Dendritic cell treated with granulocyte-macrophage colony-stimulating factor and Interleukin-4, amounts not matched to agents 40 ng/mL and 50 ng/mL, for 4 days (primary cell): Measurements from ENCODE around the gene NFKB1.

Experiments used
- H3K27ac Mint-ChIP-seq: one replicate; pipeline ENCODE4 v1.8.0; 2022; ENCODE audit warnings: mild to moderate bottlenecking, mixed read lengths
- H3K27me3 Mint-ChIP-seq: one replicate; pipeline ENCODE4 v1.8.0; 2022; ENCODE audit warnings: mild to moderate bottlenecking, mixed read lengths
- H3K36me3 Mint-ChIP-seq: one replicate; pipeline ENCODE4 v1.8.0; 2022; ENCODE audit warnings: low read depth, mixed read lengths
- H3K4me1 Mint-ChIP-seq: one replicate; pipeline ENCODE4 v1.8.0; 2022; ENCODE audit warnings: low read depth, mixed read lengths
- H3K4me3 Mint-ChIP-seq: one replicate; pipeline ENCODE4 v1.8.0; 2022; ENCODE audit warnings: mild to moderate bottlenecking, moderate library complexity, mixed read lengths
- H3K9me3 Mint-ChIP-seq: one replicate; pipeline ENCODE4 v1.8.0; 2022; ENCODE audit warnings: mixed read lengths
- intact Hi-C: fragments of 100-400 bp; cut with micrococcal nuclease; formaldehyde crosslinking; loops from one replicate; pipeline ENCODE4 v1.15.0; 2022

The NFKB1 gene

GRCh38 chr4:102500696-102501446, at the start of gene NFKB1:
TSS of gene NFKB1 (plus strand) at chr4:102501359. CDS start at chr4:102525519, 24,160 bp downstream.
- peaks cover 20% of the 10 kb centered on the region for H3K4me1 Mint-ChIP-seq
- H3K9me3 Mint-ChIP-seq, result no peaks in the 10 kb centered on the region
- peak within 1 kb of the TSS; percentile 96 for H3K27ac Mint-ChIP-seq
- peaks cover 2% of the 10 kb centered on the region for H3K27me3 Mint-ChIP-seq
- H3K4me3 Mint-ChIP-seq, result peak within 1 kb of the TSS; percentile 94
- H3K36me3 Mint-ChIP-seq, result peaks cover 11% of the 10 kb centered on the region
- intact Hi-C loops, result loop anchor here (1.0 to 5.0 kb wide), 2 partner anchors 24 to 49 kb away; no protein-coding TSS in a partner anchor

GRCh38 chr4:102452854-102453253, 48.3 kb upstream of the NFKB1 start:
- no peaks in the 10 kb centered on the region for H3K36me3 Mint-ChIP-seq
- no peaks in the 10 kb centered on the region for H3K27me3 Mint-ChIP-seq
- no peak overlapping the region for H3K4me3 Mint-ChIP-seq
- H3K4me1 Mint-ChIP-seq, result peaks cover 29% of the 10 kb centered on the region
- no peak overlapping the region for H3K27ac Mint-ChIP-seq
- H3K9me3 Mint-ChIP-seq, result no peaks in the 10 kb centered on the region
- intact Hi-C loops, result loop anchor here (5.0 kb wide), 1 partner anchor 49 kb away; the partner anchor contains the start of gene NFKB1

GRCh38 chr4:102453827-102454226, 47.3 kb upstream of the NFKB1 start:
- H3K27ac Mint-ChIP-seq, result peak overlapping the region; percentile 61
- H3K4me3 Mint-ChIP-seq, result no peak overlapping the region
- H3K27me3 Mint-ChIP-seq, result no peaks in the 10 kb centered on the region
- H3K9me3 Mint-ChIP-seq, result peaks cover 6% of the 10 kb centered on the region
- H3K4me1 Mint-ChIP-seq, result peaks cover 29% of the 10 kb centered on the region
- intact Hi-C loops, result loop anchor here (5.0 kb wide), 1 partner anchor 48 kb away; the partner anchor contains the start of gene NFKB1
- no peaks in the 10 kb centered on the region for H3K36me3 Mint-ChIP-seq

- H3K4me1 Mint-ChIP-seq, result peaks cover 29% of the 10 kb centered on the region
Measured at GRCh38 chr4:102454268-102454667, 46.9 kb upstream of the NFKB1 start.

GRCh38 chr4:102454981-102455685, 46.0 kb upstream of the NFKB1 start:
- Mint-ChIP-seq H3K27ac (no peak overlapping the region), H3K9me3 (peaks cover 14% of the 10 kb centered on the region), H3K4me3 (no peak overlapping the region), H3K4me1 (peaks cover 29% of the 10 kb centered on the region), H3K27me3 (no peaks in the 10 kb centered on the region), H3K36me3 (no peaks in the 10 kb centered on the region)
- intact Hi-C loops, result loop anchor here (5.0 kb wide), 1 partner anchor 47 kb away; the partner anchor contains the start of gene NFKB1

More at GRCh38 chr4:102454268-102454667, 46.9 kb upstream of the NFKB1 start:
- intact Hi-C loops, result loop anchor here (5.0 kb wide), 1 partner anchor 48 kb away; the partner anchor contains the start of gene NFKB1
- no peaks in the 10 kb centered on the region for H3K27me3 Mint-ChIP-seq
- peak overlapping the region; percentile 61 for H3K27ac Mint-ChIP-seq
- H3K36me3 Mint-ChIP-seq, result no peaks in the 10 kb centered on the region
- H3K4me3 Mint-ChIP-seq, result no peak overlapping the region
- H3K9me3 Mint-ChIP-seq, result peaks cover 6% of the 10 kb centered on the region

- Mint-ChIP-seq H3K4me1 (peaks cover 29% of the 10 kb centered on the region), H3K36me3 (no peaks in the 10 kb centered on the region), H3K9me3 (peaks cover 19% of the 10 kb centered on the region), H3K4me3 (no peak overlapping the region), H3K27me3 (no peaks in the 10 kb centered on the region), H3K27ac (no peak overlapping the region)
- intact Hi-C loops, result no loop called here
Measured at GRCh38 chr4:102455750-102456149, 45.4 kb upstream of the NFKB1 start.

GRCh38 chr4:102466298-102466697, 34.9 kb upstream of the NFKB1 start:
- Mint-ChIP-seq H3K27me3 (no peaks in the 10 kb centered on the region), H3K4me3 (no peak overlapping the region), H3K36me3 (no peaks in the 10 kb centered on the region), H3K4me1 (peaks cover 9% of the 10 kb centered on the region), H3K27ac (no peak overlapping the region), H3K9me3 (no peaks in the 10 kb centered on the region)
- intact Hi-C loops, result no loop called here

- Mint-ChIP-seq H3K9me3 (no peaks in the 10 kb centered on the region), H3K27ac (no peak overlapping the region), H3K27me3 (no peaks in the 10 kb centered on the region), H3K4me3 (no peak overlapping the region), H3K4me1 (peaks cover 9% of the 10 kb centered on the region), H3K36me3 (no peaks in the 10 kb centered on the region)
- intact Hi-C loops, result no loop called here
Measured at GRCh38 chr4:102469806-102470205, 31.4 kb upstream of the NFKB1 start.

GRCh38 chr4:102472441-102473013, 28.6 kb upstream of the NFKB1 start:
- H3K4me1 Mint-ChIP-seq, result no peaks in the 10 kb centered on the region
- H3K36me3 Mint-ChIP-seq, result no peaks in the 10 kb centered on the region
- intact Hi-C loops, result no loop called here
- H3K27ac Mint-ChIP-seq, result no peak overlapping the region
- H3K9me3 Mint-ChIP-seq, result peaks cover 20% of the 10 kb centered on the region
- no peak overlapping the region for H3K4me3 Mint-ChIP-seq
- H3K27me3 Mint-ChIP-seq, result no peaks in the 10 kb centered on the region

- H3K27ac Mint-ChIP-seq, result no peak overlapping the region
- intact Hi-C loops, result no loop called here
- H3K27me3 Mint-ChIP-seq, result no peaks in the 10 kb centered on the region
- H3K4me1 Mint-ChIP-seq, result no peaks in the 10 kb centered on the region
- no peaks in the 10 kb centered on the region for H3K36me3 Mint-ChIP-seq
- no peak overlapping the region for H3K4me3 Mint-ChIP-seq
- H3K9me3 Mint-ChIP-seq, result peaks cover 26% of the 10 kb centered on the region
Measured at GRCh38 chr4:102473476-102473875, 27.7 kb upstream of the NFKB1 start.

GRCh38 chr4:102474736-102475504, 26.2 kb upstream of the NFKB1 start:
- peaks cover 2% of the 10 kb centered on the region for H3K27me3 Mint-ChIP-seq
- H3K36me3 Mint-ChIP-seq, result no peaks in the 10 kb centered on the region
- H3K4me3 Mint-ChIP-seq, result no peak overlapping the region
- peaks cover 39% of the 10 kb centered on the region for H3K9me3 Mint-ChIP-seq
- no peaks in the 10 kb centered on the region for H3K4me1 Mint-ChIP-seq
- intact Hi-C loops, result no loop called here
- H3K27ac Mint-ChIP-seq, result no peak overlapping the region

- Mint-ChIP-seq H3K27ac (no peak overlapping the region), H3K27me3 (peaks cover 2% of the 10 kb centered on the region), H3K4me1 (no peaks in the 10 kb centered on the region), H3K36me3 (no peaks in the 10 kb centered on the region), H3K4me3 (no peak overlapping the region), H3K9me3 (peaks cover 47% of the 10 kb centered on the region)
- intact Hi-C loops, result no loop called here
Measured at GRCh38 chr4:102477657-102478056, 23.5 kb upstream of the NFKB1 start.

- H3K27ac Mint-ChIP-seq, result no peak overlapping the region
- H3K4me3 Mint-ChIP-seq, result no peak overlapping the region
- H3K27me3 Mint-ChIP-seq, result peaks cover 2% of the 10 kb centered on the region
- no peaks in the 10 kb centered on the region for H3K36me3 Mint-ChIP-seq
- peaks cover 47% of the 10 kb centered on the region for H3K9me3 Mint-ChIP-seq
- H3K4me1 Mint-ChIP-seq, result no peaks in the 10 kb centered on the region
- intact Hi-C loops, result no loop called here
Measured at GRCh38 chr4:102478186-102478585, 23.0 kb upstream of the NFKB1 start.
